GM12878 (cell line): ENCODE measurements around the gene TARP.
"Not testable (repeated sequence)": the region's sequence is repeated elsewhere in the genome, so short reads cannot be mapped to it uniquely, and the experiment has no call there.

ENCODE experiments used
- ATAC-seq: fragments of 200-7000 bp; cut with Tn5 transposase; 3 replicates; pipeline ENCODE4 v1.9.1; 2020; ENCODE audit warnings: mild to moderate bottlenecking, moderate library complexity
- BruUV-seq: library from RNA; stranded (reverse); fragments of 400-500 nt; replicated peaks from 2 replicates; lab custom pipeline; 2021; lab: Mats Ljungman, UMichigan
- CTCF ChIA-PET: fragments of 300-600 bp; sonication (Branson Sonifier 250); formaldehyde crosslinking; extraction: SDS; loops from one replicate; lab custom pipeline; 2021; ENCODE audit warnings: inconsistent platforms; lab: Yijun Ruan, JAX
- POLR2A ChIA-PET: fragments of 350-600 bp; formaldehyde crosslinking; extraction: SDS; loops from one replicate; lab custom pipeline; 2021; ENCODE audit warnings: inconsistent platforms; lab: Charles Lee
- RAD21 ChIA-PET: fragments of 300-600 bp; sonication (Branson Sonifier 250); formaldehyde crosslinking; loops from one replicate; lab custom pipeline; 2023; ENCODE audit warnings: antibody characterized with exemption; ENCODE audit not compliant: unreplicated experiment; lab: Charles Lee
- SMC1A ChIA-PET: fragments of 300-600 bp; sonication (Branson Sonifier 250); formaldehyde crosslinking; loops from one replicate; lab custom pipeline; 2023; ENCODE audit not compliant: unreplicated experiment, uncharacterized antibody; lab: Charles Lee
- DNase-seq: peaks from one replicate; pipeline ENCODE4 v3.0.0-alpha.2; 2011; ENCODE audit warnings: low read depth, low spot score
- FAIRE-seq: peaks from 3 replicates; lab custom pipeline; 2011; peaks lifted over from hg19 to GRCh38; lab: Jason Lieb, UNC
- H2AFZ ChIP-seq: 2 replicates; pipeline ENCODE4 v1.6.0; 2011; ENCODE audit warnings: low read depth, low read length, control low read depth; ENCODE audit not compliant: control insufficient read depth
- H3K27ac ChIP-seq: 2 replicates; pipeline ENCODE4 v1.5.1; 2011; ENCODE audit warnings: control low read depth; ENCODE audit not compliant: control insufficient read depth, insufficient read depth
- H3K27me3 ChIP-seq, 2 experiments: replicated peaks in 1 of 2; 2 replicates each; pipeline versions ENCODE4 v1.6.0 to v1.6.1; 2011; ENCODE audit warnings: low read length in 1 of 2; ENCODE audit not compliant: control insufficient read depth in 2 of 2, insufficient read depth in 2 of 2
- H3K36me3 ChIP-seq, 2 experiments: 2 replicates each; pipeline ENCODE4 v1.5.1; 2011; ENCODE audit warnings: low read length in 1 of 2; ENCODE audit not compliant: control insufficient read depth in 2 of 2, insufficient read depth in 2 of 2
- H3K4me1 ChIP-seq: 2 replicates; pipeline ENCODE4 v1.6.1; 2011; ENCODE audit warnings: mild to moderate bottlenecking, low read length, moderate library complexity, mixed read lengths; ENCODE audit not compliant: control insufficient read depth, insufficient read depth
- H3K4me2 ChIP-seq: 2 replicates; pipeline ENCODE4 v1.6.0; 2011; ENCODE audit warnings: control low read depth; ENCODE audit not compliant: control insufficient read depth, insufficient read depth
- H3K4me3 ChIP-seq: fragments of 200-600 bp; sonication (generic); 2 replicates; pipeline ENCODE4 v1.5.1; 2016
- H3K79me2 ChIP-seq: 2 replicates; pipeline ENCODE4 v1.6.0; 2011; ENCODE audit warnings: low read length; ENCODE audit not compliant: control insufficient read depth, insufficient read depth
- H3K9ac ChIP-seq: 2 replicates; pipeline ENCODE4 v1.8.0; 2011; ENCODE audit warnings: low read length, control low read depth, mixed read lengths; ENCODE audit not compliant: control insufficient read depth, insufficient read depth
- H3K9me3 ChIP-seq: replicated peaks from 3 replicates; pipeline ENCODE4 v1.5.1; 2011; ENCODE audit warnings: mild to moderate bottlenecking, low read length; ENCODE audit not compliant: control insufficient read depth, insufficient read depth
- H4K20me1 ChIP-seq: 2 replicates; pipeline ENCODE4 v1.6.0; 2011; ENCODE audit not compliant: control insufficient read depth, insufficient read depth
- BMI1 ChIP-seq: fragments of 450-650 bp; IDR thresholded peaks from 2 replicates; pipeline ENCODE4 v1.6.1; 2016; ENCODE audit warnings: mild to moderate bottlenecking, moderate library complexity, borderline replicate concordance
- DPF2 ChIP-seq: fragments of 450-650 bp; IDR thresholded peaks from 2 replicates; pipeline ENCODE4 v1.6.1; 2017; ENCODE audit warnings: mild to moderate bottlenecking
- EP300 ChIP-seq, 2 experiments: fragments of 150-350 bp in 1 of 2; IDR thresholded peaks; 2 replicates each; pipeline ENCODE4 v1.6.1; 2011 to 2012; ENCODE audit warnings: low read depth in 2 of 2, low read length in 2 of 2, borderline replicate concordance in 1 of 2, improper control_type of control experiment in 1 of 2, inconsistent platforms in 1 of 2; ENCODE audit not compliant: control insufficient read depth in 1 of 2
- IKZF2 ChIP-seq, 2 experiments: fragments of 450-650 bp; IDR thresholded peaks; 2 replicates each; pipeline ENCODE4 v1.6.1; 2017; ENCODE audit warnings: mild to moderate bottlenecking in 2 of 2, moderate library complexity in 2 of 2
- IRF4 ChIP-seq: IDR thresholded peaks from 2 replicates; pipeline ENCODE4 v1.6.1; 2011; ENCODE audit warnings: low read depth, low read length
- MTA2 ChIP-seq: fragments of 450-650 bp; IDR thresholded peaks from 2 replicates; pipeline ENCODE4 v1.6.1; 2016; ENCODE audit warnings: low read depth, mild to moderate bottlenecking, moderate library complexity
- NR2F1 ChIP-seq: fragments of 450-650 bp; conservative IDR thresholded peaks from 2 replicates; pipeline ENCODE4 v1.6.1; 2017; ENCODE audit warnings: mild to moderate bottlenecking
- RAD21 ChIP-seq: IDR thresholded peaks from 2 replicates; pipeline ENCODE4 v1.6.1; 2011; ENCODE audit warnings: mild to moderate bottlenecking, low read depth, low read length, moderate library complexity; ENCODE audit not compliant: insufficient read depth
- RB1 ChIP-seq: fragments of 450-650 bp; formaldehyde crosslinking; IDR thresholded peaks from 2 replicates; pipeline ENCODE4 v1.6.1; 2017; ENCODE audit warnings: mild to moderate bottlenecking, borderline replicate concordance
- SPI1 ChIP-seq: IDR thresholded peaks from 2 replicates; pipeline ENCODE4 v1.6.1; 2011; ENCODE audit warnings: low read depth, mild to moderate bottlenecking, low read length, moderate library complexity, borderline replicate concordance; ENCODE audit not compliant: insufficient read depth
- TCF12 ChIP-seq: IDR thresholded peaks from 2 replicates; pipeline ENCODE4 v1.6.1; 2011; ENCODE audit warnings: low read depth, mild to moderate bottlenecking, low read length
- WGBS: methylation state at CpG from one replicate; pipeline ENCODE4 v1.1.6; 2016; ENCODE audit warnings: low lambda C conversion rate; ENCODE audit not compliant: insufficient replicate concordance, insufficient coverage; ENCODE audit errors: missing lambda C conversion rate; 5-methylcytosine and 5-hydroxymethylcytosine counted together
- in situ Hi-C: fragments of 300-500 bp; cut with MboI; formaldehyde crosslinking; loops from 9 replicates; pipeline ENCODE4 v1.14.3; 2018; ENCODE audit warnings: mixed read lengths
- intact Hi-C: fragments of 100-400 bp; cut with micrococcal nuclease; formaldehyde crosslinking; loops from one replicate; pipeline ENCODE4 v1.14.2; 2022; ENCODE audit not compliant: unreplicated experiment
- TF ChIP-seq, protein P1 (sequence below): fragments of 450-650 bp; IDR thresholded peaks from 2 replicates; pipeline ENCODE4 v1.6.1; 2017; ENCODE audit warnings: mild to moderate bottlenecking, moderate library complexity
- TF ChIP-seq, protein P2 (sequence below): IDR thresholded peaks from 2 replicates; pipeline ENCODE4 v1.6.1; 2012; ENCODE audit warnings: low read depth, low read length, improper control_type of control experiment

TARP gene

DNA sequence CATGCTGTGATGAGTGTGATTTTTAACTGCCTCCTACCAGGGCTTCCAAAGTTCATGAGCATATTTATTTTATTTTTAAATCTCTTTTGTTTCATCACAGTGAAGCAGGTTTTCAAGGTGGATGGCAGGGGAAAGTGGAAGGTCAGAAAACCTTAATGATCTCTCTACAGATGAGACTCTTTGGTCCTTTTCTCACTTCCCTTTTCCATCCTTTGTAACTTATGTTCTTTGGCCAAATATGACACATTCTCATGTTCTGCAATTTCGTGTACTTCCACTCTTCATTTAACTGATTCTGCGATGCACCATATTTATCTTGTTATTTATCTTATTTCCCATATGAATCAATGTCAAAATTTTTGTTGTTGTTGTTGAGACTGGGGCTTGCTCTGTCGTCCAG is 23.6 kb downstream of the TARP start:
- H3K4me2 ChIP-seq, H3K36me3 ChIP-seq, H3K9ac ChIP-seq, FAIRE-seq, H3K4me3 ChIP-seq, BruUV-seq, POLR2A ChIA-PET, H4K20me1 ChIP-seq, H3K27me3 ChIP-seq, intact Hi-C loops, RAD21 ChIA-PET, H3K79me2 ChIP-seq, in situ Hi-C loops, CTCF ChIA-PET, H2AFZ ChIP-seq, H3K27ac ChIP-seq, H3K4me1 ChIP-seq, H3K9me3 ChIP-seq: not testable (repeated sequence)
- DNase-seq (peak; percentile 25), ATAC-seq (peak; percentile 98)
- 27% methylated on average over 3 of the region's 3 CpGs for WGBS
- TF ChIP-seq EP300 (IDR thresholded peaks at IDR 0.05; ENCODE audit: borderline replicate concordance in 1 of 2, control insufficient read depth in 1 of 2, low read depth in 2 of 2, low read length in 2 of 2) (peak in 1 of 2 experiments; percentile 21; a peak in 1 of 4 replicates), DPF2 (0 out of 2 replicates have a peak, but pooled peaks have one; percentile 43), IRF4 (0 out of 2 replicates have a peak, but pooled peaks have one; percentile 32), MTA2 (peak; percentile 72; the same call in 1 of the 2 replicates), IKZF2 (IDR thresholded peaks at IDR 0.05) (peak; percentile 30; a peak in 2 of 4 replicates), NR2F1 (peak; percentile 65; the same call in 1 of the 2 replicates), SPI1 (peak; percentile 91)
- SMC1A ChIA-PET, result interaction anchor here (1.0 kb wide), 1 partner anchor 49 kb away, joined by 3 read pairs; no protein-coding TSS in a partner anchor

DNA sequence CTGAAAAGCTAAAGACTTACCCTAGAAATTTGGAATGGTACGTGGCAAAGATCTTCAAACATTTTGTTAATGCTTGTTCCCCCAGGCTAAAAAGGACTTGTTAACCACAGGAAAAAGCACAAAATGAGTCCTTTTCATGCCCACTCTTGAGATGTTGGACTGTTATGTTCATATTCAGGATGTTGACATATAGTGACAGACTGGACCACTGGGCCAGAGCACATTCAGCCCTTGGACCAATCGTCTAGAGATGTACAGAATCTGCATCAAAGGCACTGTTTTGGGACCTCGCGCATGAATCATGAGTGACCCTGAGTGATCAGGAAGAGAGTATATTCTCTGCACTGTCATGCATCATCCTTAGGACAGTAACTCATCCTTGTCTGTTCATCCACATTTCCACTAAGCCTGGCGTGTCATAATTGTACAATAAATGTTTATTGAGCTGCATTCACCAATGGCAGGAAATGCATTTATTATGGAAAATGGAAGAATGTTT is 25.3 kb downstream of the TARP start:
- H3K36me3 ChIP-seq, result no peaks in the 10 kb centered on the region
- H3K9me3 ChIP-seq, result no peaks in the 10 kb centered on the region
- H3K4me1 ChIP-seq, result no peaks in the 10 kb centered on the region
- CTCF ChIA-PET, result interaction anchor here (1.0 kb wide), 1 partner anchor 15 kb away, joined by 3 read pairs; no protein-coding TSS in a partner anchor
- H3K79me2 ChIP-seq, result no peaks in the 10 kb centered on the region
- H3K4me2 ChIP-seq, result no peak overlapping the region
- H3K27me3 ChIP-seq, result no peaks in the 10 kb centered on the region
- H3K9ac ChIP-seq, result no peak overlapping the region
- RAD21 ChIA-PET, result interaction anchor here (1.1 kb wide), 1 partner anchor 10 kb away, joined by 3 read pairs; no protein-coding TSS in a partner anchor
- FAIRE-seq (no peak), DNase-seq (no peak), ATAC-seq (no peak)
- H4K20me1 ChIP-seq, result no peaks in the 10 kb centered on the region
- H3K27ac ChIP-seq, result no peak overlapping the region
- BruUV-seq, result no TSS peak
- H2AFZ ChIP-seq, result no peak overlapping the region
- POLR2A ChIA-PET, result no interaction called here
- SMC1A ChIA-PET, result interaction anchor here (0.6 kb wide), 1 partner anchor 15 kb away, joined by 3 read pairs; no protein-coding TSS in a partner anchor
- in situ Hi-C loops (no loop called here), intact Hi-C loops (no loop called here)
- WGBS, result 69% methylated on average over 5 of the region's 5 CpGs
- no peak overlapping the region for H3K4me3 ChIP-seq
- no peak for TF ChIP-seq RAD21
- no peak for TF ChIP-seq TCF12
- TF ChIP-seq RB1, result no peak
- TF ChIP-seq, protein P1, sequence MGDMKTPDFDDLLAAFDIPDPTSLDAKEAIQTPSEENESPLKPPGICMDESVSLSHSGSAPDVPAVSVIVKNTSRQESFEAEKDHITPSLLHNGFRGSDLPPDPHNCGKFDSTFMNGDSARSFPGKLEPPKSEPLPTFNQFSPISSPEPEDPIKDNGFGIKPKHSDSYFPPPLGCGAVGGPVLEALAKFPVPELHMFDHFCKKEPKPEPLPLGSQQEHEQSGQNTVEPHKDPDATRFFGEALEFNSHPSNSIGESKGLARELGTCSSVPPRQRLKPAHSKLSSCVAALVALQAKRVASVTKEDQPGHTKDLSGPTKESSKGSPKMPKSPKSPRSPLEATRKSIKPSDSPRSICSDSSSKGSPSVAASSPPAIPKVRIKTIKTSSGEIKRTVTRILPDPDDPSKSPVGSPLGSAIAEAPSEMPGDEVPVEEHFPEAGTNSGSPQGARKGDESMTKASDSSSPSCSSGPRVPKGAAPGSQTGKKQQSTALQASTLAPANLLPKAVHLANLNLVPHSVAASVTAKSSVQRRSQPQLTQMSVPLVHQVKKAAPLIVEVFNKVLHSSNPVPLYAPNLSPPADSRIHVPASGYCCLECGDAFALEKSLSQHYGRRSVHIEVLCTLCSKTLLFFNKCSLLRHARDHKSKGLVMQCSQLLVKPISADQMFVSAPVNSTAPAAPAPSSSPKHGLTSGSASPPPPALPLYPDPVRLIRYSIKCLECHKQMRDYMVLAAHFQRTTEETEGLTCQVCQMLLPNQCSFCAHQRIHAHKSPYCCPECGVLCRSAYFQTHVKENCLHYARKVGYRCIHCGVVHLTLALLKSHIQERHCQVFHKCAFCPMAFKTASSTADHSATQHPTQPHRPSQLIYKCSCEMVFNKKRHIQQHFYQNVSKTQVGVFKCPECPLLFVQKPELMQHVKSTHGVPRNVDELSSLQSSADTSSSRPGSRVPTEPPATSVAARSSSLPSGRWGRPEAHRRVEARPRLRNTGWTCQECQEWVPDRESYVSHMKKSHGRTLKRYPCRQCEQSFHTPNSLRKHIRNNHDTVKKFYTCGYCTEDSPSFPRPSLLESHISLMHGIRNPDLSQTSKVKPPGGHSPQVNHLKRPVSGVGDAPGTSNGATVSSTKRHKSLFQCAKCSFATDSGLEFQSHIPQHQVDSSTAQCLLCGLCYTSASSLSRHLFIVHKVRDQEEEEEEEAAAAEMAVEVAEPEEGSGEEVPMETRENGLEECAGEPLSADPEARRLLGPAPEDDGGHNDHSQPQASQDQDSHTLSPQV, result no peak
- TF ChIP-seq BMI1, result no peak
- TF ChIP-seq, protein P2, sequence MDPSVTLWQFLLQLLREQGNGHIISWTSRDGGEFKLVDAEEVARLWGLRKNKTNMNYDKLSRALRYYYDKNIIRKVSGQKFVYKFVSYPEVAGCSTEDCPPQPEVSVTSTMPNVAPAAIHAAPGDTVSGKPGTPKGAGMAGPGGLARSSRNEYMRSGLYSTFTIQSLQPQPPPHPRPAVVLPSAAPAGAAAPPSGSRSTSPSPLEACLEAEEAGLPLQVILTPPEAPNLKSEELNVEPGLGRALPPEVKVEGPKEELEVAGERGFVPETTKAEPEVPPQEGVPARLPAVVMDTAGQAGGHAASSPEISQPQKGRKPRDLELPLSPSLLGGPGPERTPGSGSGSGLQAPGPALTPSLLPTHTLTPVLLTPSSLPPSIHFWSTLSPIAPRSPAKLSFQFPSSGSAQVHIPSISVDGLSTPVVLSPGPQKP, result no peak
